Cerebellar nuclear complex (tissue), 1 donor: ENCODE results near the gene CD7.

Source experiments
- DNase-seq, 2 experiments: peaks; one replicate each; lab custom pipeline; 2025; lab: John Stamatoyannopoulos, UW

CD7 gene

GRCh38 chr17:82298538-82299421, 18.6 kb downstream of the CD7 start:
- no peak for DNase-seq

DNA sequence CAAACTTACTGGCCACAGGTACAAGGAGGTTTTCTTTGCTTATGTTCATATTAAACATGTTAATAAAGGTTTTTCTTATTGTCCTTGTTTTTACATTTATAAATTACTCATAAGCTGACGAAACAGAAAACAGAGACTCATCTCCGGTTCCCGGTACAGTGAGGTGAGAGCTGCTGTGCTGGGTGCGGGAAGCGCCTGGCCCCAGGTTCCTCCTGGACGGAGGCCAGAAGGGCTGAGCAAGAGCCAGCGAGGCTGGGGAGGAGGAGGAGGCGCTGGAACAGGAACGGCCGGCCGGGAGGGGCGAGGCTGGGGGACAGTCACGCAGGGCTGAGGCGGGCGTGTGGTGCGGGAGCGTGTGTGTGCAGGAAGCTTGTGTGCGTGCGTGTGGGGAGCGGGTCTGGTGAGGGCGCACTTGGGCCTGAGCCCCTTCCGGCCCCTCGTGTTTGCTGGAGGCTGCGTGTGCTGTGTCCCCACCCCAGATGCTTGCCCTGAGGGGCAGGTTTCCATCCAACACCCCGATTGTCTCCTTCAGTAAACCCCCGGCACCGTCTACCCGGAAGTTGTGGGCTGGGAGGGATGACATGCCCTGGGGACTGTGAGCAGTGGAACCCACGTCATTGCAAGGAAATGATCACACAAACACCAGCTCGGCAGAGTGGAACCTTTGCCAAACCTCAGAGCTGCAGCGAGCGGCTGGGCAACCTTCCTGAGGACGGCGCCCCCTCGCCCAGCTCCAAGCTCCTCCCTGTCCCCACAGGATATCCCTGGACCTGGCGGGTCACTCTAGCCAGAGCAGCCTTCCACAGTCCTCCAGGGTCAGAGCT, 19.5 kb downstream of the CD7 start:
- peak in 1 of 2 experiments; percentile 40 for DNase-seq

DNA sequence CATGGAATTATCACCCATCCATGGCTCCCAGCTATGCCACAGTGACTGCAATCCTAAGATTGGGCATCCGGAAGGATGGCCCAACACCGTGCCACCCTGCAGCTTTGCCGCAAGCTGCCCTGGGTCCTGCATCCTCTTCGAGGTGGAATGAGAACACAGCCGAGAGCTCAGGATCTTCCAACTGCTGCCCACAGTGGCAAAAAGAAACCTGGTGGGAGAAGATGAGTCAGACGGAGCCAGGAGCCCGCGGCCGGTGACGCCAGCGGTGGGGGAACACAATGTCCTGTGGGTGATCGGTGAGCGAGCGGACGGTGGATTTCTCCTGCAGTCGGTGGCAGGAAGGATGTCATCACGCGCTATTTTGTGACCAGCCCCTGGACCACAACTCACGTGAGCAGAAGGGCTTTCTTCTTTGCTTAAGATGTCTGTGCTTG, 20.1 kb downstream of the CD7 start:
- peak in 1 of 2 experiments; percentile 63 for DNase-seq

DNA sequence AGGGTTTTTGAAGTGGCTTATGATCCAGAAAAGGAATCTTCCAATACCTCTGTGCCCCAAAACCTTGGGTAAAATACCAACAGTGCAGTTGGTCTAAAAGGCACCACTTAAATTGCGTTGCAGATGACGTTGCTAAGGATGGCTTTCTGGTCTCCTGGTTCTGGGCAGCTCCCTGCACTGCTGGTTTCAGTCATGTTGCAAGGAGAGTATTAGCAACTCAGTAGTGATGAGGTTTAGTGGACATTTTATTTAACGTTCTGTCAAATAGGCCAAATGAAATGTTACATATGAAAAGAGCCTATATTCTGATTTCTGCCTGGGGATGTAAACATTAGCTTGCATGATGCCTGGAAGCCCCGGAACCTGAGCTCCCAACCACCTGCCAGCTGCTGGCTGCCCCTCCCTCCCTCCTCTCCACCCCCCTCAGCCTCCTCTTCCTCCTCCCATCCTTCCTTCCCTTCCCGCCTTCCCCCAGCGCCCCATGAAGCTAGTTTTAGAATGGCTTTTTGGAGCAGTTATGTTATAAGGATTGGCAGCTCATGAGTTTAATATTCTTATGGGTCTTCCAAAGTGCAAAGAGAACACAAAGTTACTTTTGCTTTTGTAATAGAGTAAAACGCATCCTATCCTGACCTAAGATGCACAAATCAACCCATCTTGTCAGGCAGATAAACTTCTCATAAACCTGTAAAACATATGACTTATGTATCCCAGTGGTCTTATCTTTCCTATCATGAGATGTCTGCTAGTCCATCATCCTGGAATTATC, 20.7 kb downstream of the CD7 start:
- no peak for DNase-seq

GRCh38 chr17:82295472-82295814, 22.0 kb downstream of the CD7 start:
- DNase-seq, result no peak

DNA sequence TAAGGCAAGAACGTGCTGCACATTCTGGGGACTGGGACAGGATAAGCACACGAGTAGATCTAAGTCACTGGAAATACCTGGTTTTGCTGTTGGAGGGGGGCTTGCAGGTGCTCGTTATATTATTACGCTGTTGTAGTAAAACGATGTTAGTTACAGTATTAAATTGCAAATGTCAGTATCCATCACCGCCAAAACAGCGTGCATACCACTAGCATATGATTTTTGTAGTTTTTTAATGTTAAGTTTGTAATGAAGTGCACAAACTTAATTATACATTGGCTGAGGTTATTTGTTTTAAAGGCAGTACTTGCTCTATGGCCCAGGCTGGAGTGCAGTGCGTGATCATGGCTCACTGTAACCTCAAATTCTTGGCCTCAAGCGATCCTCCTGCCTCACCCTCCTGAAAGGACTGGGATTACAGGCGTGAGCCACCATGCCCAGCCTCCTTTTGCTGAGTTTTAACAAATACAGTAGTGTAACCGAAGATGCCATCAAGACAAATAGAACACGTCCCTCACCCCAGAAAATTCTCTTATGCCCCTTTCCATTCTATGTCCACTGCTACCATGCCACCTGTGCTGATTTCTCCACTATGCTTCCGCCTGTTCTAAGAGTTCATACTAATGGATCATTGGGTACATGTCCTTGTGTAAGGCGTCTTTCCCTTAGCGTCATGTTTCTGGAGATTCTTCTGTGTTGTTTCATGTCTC, 23.2 kb downstream of the CD7 start:
- DNase-seq, result no peak

DNA sequence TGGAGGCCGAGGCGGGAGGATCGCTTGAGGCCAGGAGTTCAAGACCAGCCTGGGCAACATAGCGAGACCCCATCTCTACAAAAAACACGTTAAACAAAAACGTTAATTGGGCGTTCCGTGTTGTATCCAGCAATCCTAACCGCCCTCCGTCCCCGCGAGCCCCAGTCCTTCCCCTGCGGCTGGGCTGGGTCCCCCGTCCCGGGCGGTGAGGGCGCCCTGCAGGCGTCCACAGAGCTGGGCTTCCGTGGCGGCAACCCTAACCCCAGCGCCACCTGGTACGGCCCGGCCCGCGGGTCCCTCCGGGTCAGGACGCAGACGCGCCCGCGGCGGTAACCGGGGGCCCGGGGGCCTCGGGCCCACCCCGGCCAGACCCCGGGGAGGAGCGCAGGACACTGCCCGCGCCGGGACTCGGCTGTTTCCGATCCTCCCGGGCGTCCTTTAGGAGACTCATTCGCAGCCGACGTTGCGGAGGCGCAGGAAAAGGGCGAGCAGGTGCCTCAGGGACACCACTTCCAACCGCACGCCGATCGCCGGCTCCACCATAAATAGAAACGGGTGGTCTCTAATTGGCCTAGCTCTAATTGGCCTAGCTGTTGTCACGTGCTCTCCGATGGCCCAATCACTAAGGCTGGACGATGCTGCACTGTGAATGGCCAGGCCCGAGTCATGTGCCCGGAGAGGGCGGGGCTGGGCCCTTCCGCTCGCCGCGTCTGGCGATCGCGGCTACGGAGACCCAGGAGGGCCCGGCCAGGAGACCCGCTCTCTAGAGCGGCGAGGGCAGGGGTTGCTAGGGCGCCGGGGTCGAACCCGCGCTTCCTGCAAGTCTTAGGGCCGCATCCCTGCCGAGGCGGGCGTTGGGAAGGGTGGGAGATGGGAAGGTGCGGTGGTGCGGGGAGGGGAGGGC, 24.9 kb downstream of the CD7 start:
- peak; percentile 74 to 92 for DNase-seq

DNA sequence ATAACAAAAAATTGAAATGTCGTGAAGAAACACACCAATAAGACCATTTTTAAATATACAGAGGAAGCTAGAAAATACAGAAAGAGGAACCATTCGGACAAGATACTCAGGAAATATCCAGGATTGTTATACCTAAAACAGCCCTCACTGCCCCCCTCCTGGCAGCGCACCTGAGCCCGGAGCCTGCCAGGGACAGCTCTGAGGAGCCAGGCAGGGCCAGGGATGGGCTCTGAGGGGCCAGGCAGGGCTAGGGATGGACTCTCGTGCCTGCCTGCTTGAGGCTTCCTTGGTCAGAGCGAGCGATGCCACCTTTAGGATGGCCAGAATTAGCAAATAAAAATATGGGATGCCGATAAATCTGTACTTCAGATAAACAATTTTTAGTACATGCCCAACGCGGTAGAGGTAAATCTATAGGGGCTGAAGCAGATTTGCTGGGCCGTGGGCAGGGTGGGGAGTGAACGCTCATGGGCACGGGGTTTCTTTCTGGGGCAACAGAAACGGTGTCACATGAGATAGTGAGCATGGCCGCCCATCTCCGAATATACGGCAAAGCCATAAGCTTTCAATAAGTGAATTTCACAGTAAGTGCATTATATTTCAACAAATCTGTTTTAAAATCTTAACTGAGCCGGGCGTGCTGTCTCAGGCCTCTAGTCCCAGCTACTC, 25.7 kb downstream of the CD7 start:
- DNase-seq, result no peak

DNA sequence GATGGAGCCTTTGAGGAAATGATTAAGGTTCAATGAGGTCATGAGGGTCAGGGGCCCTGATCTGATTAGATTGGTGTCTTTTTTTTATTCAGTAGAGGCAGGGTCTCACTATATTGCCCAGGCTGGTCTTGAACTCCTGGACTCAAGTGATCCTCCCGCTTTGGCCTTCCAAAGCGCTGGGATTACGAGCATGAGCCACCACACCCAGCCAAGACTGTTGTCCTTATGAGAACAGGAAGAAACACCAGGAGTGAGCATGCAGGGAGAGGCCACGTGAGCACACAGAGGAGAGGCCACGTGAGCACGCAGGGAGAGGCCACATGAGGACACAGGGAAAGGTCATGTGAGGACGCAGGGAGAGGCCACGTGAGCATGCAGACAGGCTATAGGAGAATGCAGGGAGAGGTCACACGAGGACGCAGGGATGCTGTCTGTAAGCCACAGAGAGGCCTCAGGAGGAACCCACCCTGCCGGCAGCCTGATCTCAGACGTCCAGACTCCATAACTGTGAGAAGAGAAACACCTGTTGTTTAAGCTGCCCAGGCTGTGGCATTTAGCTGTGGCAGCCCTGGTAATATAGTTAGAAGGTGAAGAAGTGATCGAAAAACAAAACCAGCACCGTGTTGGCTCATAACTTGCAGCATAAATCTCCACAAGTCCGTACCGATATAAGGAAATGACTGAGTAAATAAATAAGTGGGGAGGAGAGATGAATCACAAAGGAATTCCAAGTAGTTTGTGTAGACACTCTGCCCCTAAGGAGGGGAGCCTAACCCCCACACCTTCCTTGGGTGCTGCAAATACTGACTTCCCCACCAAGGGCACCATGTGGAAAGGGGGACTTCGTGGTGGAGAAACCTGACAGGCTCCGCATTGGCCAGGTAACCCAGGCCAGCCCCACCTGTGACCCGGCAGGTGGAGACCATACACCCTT, 29.3 kb downstream of the CD7 start:
- no peak for DNase-seq

- DNase-seq, result no peak
Measured at GRCh38 chr17:82287013-82287867, 30.2 kb downstream of the CD7 start.

GRCh38 chr17:82285141-82285540, 32.3 kb downstream of the CD7 start:
- DNase-seq, result no peak

GRCh38 chr17:82283208-82283749, 34.1 kb downstream of the CD7 start:
- DNase-seq, result no peak

DNA sequence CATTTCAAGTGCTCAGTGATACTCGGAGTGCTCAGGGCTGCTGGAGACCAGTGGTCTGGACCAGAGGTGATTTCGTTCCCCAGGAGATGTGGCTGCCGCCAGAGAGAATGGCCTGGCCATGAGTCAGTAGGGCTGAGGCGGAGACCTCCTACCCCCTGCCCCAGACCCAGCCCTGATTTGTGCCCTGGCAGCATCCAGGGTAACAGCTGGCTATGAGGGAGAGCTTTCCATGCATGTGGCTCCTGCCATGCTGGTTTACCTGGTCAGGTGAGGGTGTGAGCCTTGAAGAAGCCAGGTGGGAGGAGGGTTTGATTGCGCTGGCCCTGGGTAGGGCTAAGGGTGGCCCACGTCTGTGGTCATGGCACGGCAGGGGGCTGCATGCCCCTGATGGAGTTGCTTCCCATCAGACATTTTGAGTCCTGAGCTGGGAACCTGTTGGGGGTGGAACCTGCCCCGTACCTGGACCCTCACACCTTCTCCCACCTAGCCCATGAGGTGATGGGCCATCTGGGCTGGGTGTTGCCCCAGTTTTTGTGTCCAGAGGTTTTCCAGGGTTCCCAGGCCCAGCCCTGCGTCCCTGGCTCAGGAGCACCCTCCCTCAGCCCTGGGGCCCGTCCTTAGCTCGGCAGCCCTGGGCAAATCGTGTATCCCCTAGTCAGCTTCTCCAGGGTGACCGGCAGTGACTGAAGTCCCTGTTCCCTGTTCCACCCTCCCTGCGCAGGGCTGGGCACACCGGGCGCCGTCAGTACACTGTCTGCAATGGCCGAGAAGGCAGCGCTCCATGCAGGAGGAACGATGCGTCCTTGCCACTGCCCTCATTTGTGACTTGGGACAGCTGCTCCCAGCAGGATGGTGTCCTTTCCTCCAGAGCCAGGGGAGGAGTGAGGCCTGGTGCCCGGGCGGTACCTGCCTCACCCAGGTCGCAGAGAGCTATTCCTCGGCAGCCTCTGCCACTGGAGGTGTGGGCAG, 34.9 kb downstream of the CD7 start:
- DNase-seq, result peak in 1 of 2 experiments; percentile 43

DNA sequence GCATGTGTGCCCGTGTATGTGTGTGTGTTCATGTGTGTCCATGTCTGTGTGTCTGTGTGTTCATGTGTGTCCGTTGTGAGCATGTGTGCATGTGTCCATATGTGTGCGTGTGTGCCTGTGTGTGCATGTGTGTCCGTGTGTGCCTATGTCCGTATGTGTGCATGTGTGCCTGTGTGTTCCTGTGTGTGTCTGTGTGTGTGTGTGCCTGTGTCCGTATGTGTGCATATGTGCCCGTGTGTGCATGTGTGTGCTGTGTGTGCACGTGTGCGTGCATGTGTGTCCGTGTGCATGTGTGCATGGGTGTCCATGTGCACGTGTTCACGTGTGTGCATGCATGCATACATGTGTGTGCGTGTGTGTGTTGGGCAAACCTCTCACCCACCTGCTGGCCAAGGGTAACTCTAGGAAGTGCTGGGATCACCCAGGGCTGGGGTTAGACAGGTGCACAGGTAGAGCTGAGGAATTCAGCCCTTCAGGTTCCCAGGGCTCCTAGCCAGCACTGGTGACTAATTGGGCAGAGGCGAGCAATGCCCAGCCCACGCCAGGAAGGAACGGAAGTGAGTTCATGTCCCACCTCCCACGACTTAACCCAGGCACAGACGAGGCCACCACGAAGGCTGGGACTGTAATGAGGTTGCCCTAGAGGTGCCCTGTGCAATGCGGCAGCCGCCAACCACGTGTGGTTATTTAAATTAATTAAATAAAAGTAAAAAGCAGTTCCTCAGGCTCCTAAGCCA, 35.7 kb downstream of the CD7 start:
- DNase-seq, result no peak

GRCh38 chr17:82281076-82281475, 36.3 kb downstream of the CD7 start:
- DNase-seq, result no peak

GRCh38 chr17:82280537-82280936, 36.9 kb downstream of the CD7 start:
- no peak for DNase-seq
